Measurements from ENCODE around the gene POLD3.

DNA sequence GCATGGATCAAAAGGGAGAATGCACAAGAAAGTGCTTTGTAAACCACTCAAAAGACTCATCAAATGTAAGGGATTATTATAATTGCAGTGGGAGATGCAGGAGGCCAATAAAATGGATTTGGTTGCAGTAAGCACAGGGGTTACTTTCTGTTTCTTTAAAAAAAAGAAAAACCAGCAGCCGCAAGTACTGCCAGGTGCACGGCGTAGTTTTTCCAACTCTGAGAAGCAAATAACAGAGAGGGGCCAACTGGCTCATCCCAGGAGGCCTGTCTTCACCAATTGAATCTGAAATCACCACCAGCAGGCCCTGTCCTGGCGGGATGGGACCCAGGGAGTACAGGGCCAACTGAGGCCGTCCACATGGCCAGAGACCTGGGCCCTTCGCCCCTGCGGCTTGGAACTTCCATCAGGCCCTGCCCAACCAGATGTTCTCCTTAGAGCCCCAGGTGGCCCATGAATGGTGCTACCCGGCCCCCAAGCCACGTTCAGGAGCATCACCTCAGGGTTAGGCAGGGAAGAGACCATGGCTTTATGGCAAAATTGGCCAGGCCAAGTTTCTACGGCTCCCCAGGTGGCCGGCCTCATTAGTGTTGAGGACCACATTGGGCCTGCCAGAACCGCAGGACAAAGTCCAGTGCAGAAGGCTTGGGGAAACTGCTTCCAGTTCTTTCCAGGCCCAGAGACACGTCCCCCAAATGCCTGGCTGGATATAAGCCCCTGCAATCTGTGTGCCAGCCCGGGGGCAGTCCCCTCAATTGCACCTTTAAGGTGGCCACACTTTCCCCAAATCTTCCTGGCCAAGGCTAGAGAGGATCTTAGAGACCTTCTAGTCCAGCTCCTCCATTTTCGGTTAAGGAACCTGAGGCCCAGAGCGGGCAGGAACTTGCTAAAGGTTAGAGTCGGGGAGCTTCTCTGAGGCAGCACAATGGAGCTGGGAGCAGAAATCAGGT is 77.1 kb downstream of the POLD3 start:
- TF ChIP-seq CHD1 (IDR thresholded peaks at IDR 0.05; ENCODE audit: low read depth, low read length) (no peak), TCF7 (IDR thresholded peaks at IDR 0.05; ENCODE audit: borderline replicate concordance) (no peak)
- TF ChIP-seq, protein P1, sequence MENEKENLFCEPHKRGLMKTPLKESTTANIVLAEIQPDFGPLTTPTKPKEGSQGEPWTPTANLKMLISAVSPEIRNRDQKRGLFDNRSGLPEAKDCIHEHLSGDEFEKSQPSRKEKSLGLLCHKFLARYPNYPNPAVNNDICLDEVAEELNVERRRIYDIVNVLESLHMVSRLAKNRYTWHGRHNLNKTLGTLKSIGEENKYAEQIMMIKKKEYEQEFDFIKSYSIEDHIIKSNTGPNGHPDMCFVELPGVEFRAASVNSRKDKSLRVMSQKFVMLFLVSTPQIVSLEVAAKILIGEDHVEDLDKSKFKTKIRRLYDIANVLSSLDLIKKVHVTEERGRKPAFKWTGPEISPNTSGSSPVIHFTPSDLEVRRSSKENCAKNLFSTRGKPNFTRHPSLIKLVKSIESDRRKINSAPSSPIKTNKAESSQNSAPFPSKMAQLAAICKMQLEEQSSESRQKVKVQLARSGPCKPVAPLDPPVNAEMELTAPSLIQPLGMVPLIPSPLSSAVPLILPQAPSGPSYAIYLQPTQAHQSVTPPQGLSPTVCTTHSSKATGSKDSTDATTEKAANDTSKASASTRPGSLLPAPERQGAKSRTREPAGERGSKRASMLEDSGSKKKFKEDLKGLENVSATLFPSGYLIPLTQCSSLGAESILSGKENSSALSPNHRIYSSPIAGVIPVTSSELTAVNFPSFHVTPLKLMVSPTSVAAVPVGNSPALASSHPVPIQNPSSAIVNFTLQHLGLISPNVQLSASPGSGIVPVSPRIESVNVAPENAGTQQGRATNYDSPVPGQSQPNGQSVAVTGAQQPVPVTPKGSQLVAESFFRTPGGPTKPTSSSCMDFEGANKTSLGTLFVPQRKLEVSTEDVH (IDR thresholded peaks at IDR 0.05; ENCODE audit: low read depth, partially characterized antibody): no peak
- TF ChIP-seq, protein P2, sequence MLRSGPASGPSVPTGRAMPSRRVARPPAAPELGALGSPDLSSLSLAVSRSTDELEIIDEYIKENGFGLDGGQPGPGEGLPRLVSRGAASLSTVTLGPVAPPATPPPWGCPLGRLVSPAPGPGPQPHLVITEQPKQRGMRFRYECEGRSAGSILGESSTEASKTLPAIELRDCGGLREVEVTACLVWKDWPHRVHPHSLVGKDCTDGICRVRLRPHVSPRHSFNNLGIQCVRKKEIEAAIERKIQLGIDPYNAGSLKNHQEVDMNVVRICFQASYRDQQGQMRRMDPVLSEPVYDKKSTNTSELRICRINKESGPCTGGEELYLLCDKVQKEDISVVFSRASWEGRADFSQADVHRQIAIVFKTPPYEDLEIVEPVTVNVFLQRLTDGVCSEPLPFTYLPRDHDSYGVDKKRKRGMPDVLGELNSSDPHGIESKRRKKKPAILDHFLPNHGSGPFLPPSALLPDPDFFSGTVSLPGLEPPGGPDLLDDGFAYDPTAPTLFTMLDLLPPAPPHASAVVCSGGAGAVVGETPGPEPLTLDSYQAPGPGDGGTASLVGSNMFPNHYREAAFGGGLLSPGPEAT (IDR thresholded peaks at IDR 0.05; ENCODE audit: low read depth): no peak
